ENCODE data around the gene CTNNB1. TPM values are rescaled to one million over a fixed set of nuclear protein-coding genes. Genes with fewer than 3 reads are reported as not detected.

Gene CTNNB1
- total RNA-seq, 1 experiment from 2014 or later = 258 TPM

DNA sequence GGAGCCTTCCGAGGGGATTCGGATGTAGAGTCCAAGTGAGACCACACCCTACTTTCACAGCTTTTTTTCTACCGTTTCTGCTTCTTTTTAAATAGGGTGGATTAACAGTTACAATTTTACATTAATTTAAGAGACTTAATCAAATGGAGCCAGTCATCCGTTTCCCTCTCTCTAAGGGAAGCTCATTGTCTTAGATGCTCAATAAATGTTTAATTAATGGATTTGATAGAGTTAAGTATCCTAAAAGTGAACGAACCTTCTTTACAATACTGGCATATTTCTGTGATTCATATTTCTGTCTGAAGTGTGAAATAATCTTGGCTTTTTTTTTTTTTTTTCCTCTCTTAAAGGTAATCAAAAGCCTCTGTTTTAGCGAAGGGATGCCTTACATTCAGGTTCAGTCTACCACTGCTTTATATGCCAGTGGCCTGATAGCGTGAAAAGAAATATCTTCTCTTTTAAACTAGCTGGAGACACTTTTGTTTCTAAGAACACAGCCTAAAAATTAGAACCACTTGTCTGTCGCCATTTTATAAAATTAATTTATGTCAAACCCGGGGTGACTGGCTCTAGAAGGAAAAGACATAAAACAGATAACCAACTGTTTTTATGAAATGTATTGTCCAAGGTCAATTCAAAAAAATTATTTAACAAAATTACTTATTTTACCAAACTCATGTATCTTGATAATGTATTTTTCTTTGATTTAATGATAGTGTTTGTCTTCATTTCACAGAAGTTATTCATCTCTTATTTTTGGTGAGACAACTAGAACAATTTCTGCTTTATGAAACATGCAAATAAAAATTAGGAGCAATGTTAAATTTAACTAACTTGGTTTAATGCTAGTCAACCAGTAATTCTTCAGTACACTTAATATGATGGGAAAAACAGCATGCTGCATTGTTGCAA is 2.5 kb upstream of the CTNNB1 start:
- CTCF ChIA-PET = no interaction called here
- no peaks in the 10 kb centered on the region for H3K27me3 Mint-ChIP-seq (ENCODE audit: unreplicated experiment)
- BruUV-seq (replicated peaks) = no TSS peak
- no peaks in the 10 kb centered on the region for H3K9me3 Mint-ChIP-seq (ENCODE audit: low read depth, unreplicated experiment)
- no peak overlapping the region for H3K4me3 Mint-ChIP-seq (ENCODE audit: low read depth, unreplicated experiment)
- intact Hi-C loops (cut with micrococcal nuclease; ENCODE audit: unreplicated experiment) = no loop called here
- no peak for DNase-seq
- H3K27ac Mint-ChIP-seq (ENCODE audit: unreplicated experiment) = no peak overlapping the region
- TF ChIP-seq CTCF (IDR thresholded peaks at IDR 0.05; ENCODE audit: unreplicated experiment) = no peak
- peaks cover 32% of the 10 kb centered on the region for H3K36me3 Mint-ChIP-seq (ENCODE audit: insufficient read depth, unreplicated experiment)
- H3K4me1 Mint-ChIP-seq (ENCODE audit: low read depth, unreplicated experiment) = peaks cover 8% of the 10 kb centered on the region

DNA sequence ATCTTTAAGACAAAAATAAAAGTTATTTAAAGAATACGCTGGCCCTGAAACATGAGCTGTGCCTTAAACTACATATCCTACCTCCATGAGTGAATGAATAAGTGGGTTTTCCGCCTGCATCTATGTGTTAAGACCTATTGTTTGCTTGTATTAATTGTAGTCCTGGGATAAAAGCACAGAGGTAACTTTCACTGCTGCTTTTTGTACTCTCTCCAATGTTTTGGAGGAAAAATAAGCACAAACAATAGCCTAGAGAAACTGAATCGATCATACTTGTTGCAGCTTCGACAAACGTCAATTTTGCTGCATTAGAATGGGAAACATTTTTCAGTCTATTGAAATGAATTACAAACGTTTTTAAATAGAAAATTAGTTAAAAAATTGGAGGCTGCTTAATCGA is 1.3 kb upstream of the CTNNB1 start:
- H3K27me3 Mint-ChIP-seq (ENCODE audit: unreplicated experiment) = no peaks in the 10 kb centered on the region
- DNase-seq = no peak
- TF ChIP-seq CTCF (IDR thresholded peaks at IDR 0.05; ENCODE audit: unreplicated experiment) = no peak
- CTCF ChIA-PET = no interaction called here
- TSS peak; percentile 79 for BruUV-seq (replicated peaks)
- H3K27ac Mint-ChIP-seq (ENCODE audit: unreplicated experiment) = no peak overlapping the region
- peaks cover 14% of the 10 kb centered on the region for H3K4me1 Mint-ChIP-seq (ENCODE audit: low read depth, unreplicated experiment)
- no peaks in the 10 kb centered on the region for H3K9me3 Mint-ChIP-seq (ENCODE audit: low read depth, unreplicated experiment)
- intact Hi-C loops (cut with micrococcal nuclease; ENCODE audit: unreplicated experiment) = no loop called here
- peaks cover 32% of the 10 kb centered on the region for H3K36me3 Mint-ChIP-seq (ENCODE audit: insufficient read depth, unreplicated experiment)
- peak overlapping the region; percentile 88 for H3K4me3 Mint-ChIP-seq (ENCODE audit: low read depth, unreplicated experiment)

GRCh38 chr3:41198526-41198925 is 779 bp upstream of the CTNNB1 start:
- Mint-ChIP-seq H3K27me3 (ENCODE audit: unreplicated experiment) (no peaks in the 10 kb centered on the region), H3K4me3 (ENCODE audit: low read depth, unreplicated experiment) (peak overlapping the region; percentile 88), H3K36me3 (ENCODE audit: insufficient read depth, unreplicated experiment) (peaks cover 32% of the 10 kb centered on the region), H3K9me3 (ENCODE audit: low read depth, unreplicated experiment) (no peaks in the 10 kb centered on the region), H3K4me1 (ENCODE audit: low read depth, unreplicated experiment) (peaks cover 14% of the 10 kb centered on the region), H3K27ac (ENCODE audit: unreplicated experiment) (peak overlapping the region; percentile 63)
- no peak for TF ChIP-seq CTCF (IDR thresholded peaks at IDR 0.05; ENCODE audit: unreplicated experiment)
- CTCF ChIA-PET = no interaction called here
- no TSS peak for BruUV-seq (replicated peaks)
- DNase-seq = no peak
- intact Hi-C loops (cut with micrococcal nuclease; ENCODE audit: unreplicated experiment) = no loop called here

GRCh38 chr3:41199866-41200668 is 762 bp downstream of the CTNNB1 start:
- Mint-ChIP-seq H3K36me3 (ENCODE audit: insufficient read depth, unreplicated experiment) (peaks cover 32% of the 10 kb centered on the region), H3K4me1 (ENCODE audit: low read depth, unreplicated experiment) (peaks cover 21% of the 10 kb centered on the region), H3K27me3 (ENCODE audit: unreplicated experiment) (no peaks in the 10 kb centered on the region), H3K27ac (ENCODE audit: unreplicated experiment) (peak overlapping the region; percentile 85), H3K9me3 (ENCODE audit: low read depth, unreplicated experiment) (no peaks in the 10 kb centered on the region), H3K4me3 (ENCODE audit: low read depth, unreplicated experiment) (peak overlapping the region; percentile 88)
- TF ChIP-seq CTCF (IDR thresholded peaks at IDR 0.05; ENCODE audit: unreplicated experiment) = no peak
- intact Hi-C loops (cut with micrococcal nuclease; ENCODE audit: unreplicated experiment) = loop anchor here (5.0 kb wide), 4 partner anchors 83 to 618 kb away; no protein-coding TSS in a partner anchor
- CTCF ChIA-PET = interaction anchor here (0.6 to 1.3 kb wide), 4 partner anchors 9 to 694 kb away, joined by 3 to 4 read pairs (median 3); partner anchors contain the start of gene ZNF620
- BruUV-seq (replicated peaks) = TSS peak; percentile 28
- peak; percentile 23 for DNase-seq

Measured in Calu3 (cell line).